HG02852 (cell line): ENCODE results near the gene PTH2.
"Not testable (repeated sequence)": the region's sequence is repeated elsewhere in the genome, so short reads cannot be mapped to it uniquely, and the experiment has no call there.

Experiments
- ATAC-seq: cut with Tn5 transposase; IDR thresholded peaks from one replicate; pipeline ENCODE4 v1.9.1; 2021; ENCODE audit warnings: mild to moderate bottlenecking, moderate library complexity; ENCODE audit not compliant: unreplicated experiment

PTH2 gene

GRCh38 chr19:49390131-49390928, 32.9 kb downstream of the PTH2 start:
- no peak for ATAC-seq

GRCh38 chr19:49389406-49389805, 33.8 kb downstream of the PTH2 start:
- ATAC-seq: no peak

GRCh38 chr19:49387936-49388372, 35.3 kb downstream of the PTH2 start, which contains the start of gene KASH5:
TSS of gene KASH5 (plus strand) at chr19:49388249. CDS start at chr19:49390884, 2,635 bp downstream.
- ATAC-seq: no peak

GRCh38 chr19:49383599-49383998, 39.6 kb downstream of the PTH2 start:
- ATAC-seq: no peak

GRCh38 chr19:49382639-49383038, 40.6 kb downstream of the PTH2 start:
- no peak for ATAC-seq

- no peak for ATAC-seq
Measured at GRCh38 chr19:49380391-49380790, 42.9 kb downstream of the PTH2 start.

- no peak for ATAC-seq
Measured at GRCh38 chr19:49378512-49378911, 44.7 kb downstream of the PTH2 start.

GRCh38 chr19:49374665-49375434, 48.4 kb downstream of the PTH2 start:
- no peak for ATAC-seq

- not testable (repeated sequence) for ATAC-seq
Measured at GRCh38 chr19:49373174-49373573, 50.1 kb downstream of the PTH2 start.
